Left lung (tissue), 10 donors: Measurements from ENCODE around the gene KIF26A. TPM values are rescaled to one million over a fixed set of nuclear protein-coding genes. Genes with fewer than 3 reads are reported as not detected.

Experiments used
- ATAC-seq: fragments of 200-7000 bp; cut with Tn5 transposase; one replicate; pipeline ENCODE4 v1.9.1; 2020; ENCODE audit warnings: moderate library complexity
- DNase-seq, 4 donors: peaks; one replicate each; pipeline ENCODE4 v3.0.0-alpha.2; 2013 to 2020
- H3K27ac ChIP-seq, 2 donors: fragments of 200-600 bp; sonication (generic) in 1 of 2; one replicate each; pipeline versions ENCODE4 v1.5.0 to v1.8.0; 2020 to 2021
- H3K27me3 ChIP-seq, 2 donors: fragments of 200-600 bp; sonication (generic) in 1 of 2; one replicate each; pipeline versions ENCODE4 v1.5.0 to v1.8.0; 2020 to 2021
- H3K36me3 ChIP-seq, 2 donors: fragments of 200-600 bp; sonication (generic) in 1 of 2; one replicate each; pipeline versions ENCODE4 v1.5.0 to v1.8.0; 2020 to 2021
- H3K4me1 ChIP-seq, 2 donors: fragments of 200-600 bp; one replicate each; pipeline ENCODE4 v1.8.0; 2021
- H3K4me3 ChIP-seq, 2 donors: fragments of 200-600 bp; sonication (generic) in 1 of 2; one replicate each; pipeline versions ENCODE4 v1.5.0 to v1.8.0; 2020 to 2021; ENCODE audit warnings: mild to moderate bottlenecking in 1 of 2
- H3K9me3 ChIP-seq, 2 donors: fragments of 200-600 bp; sonication (generic) in 1 of 2; one replicate each; pipeline versions ENCODE4 v1.5.0 to v1.8.0; 2020 to 2021
- intact Hi-C, 2 donors: fragments of 100-400 bp; cut with DNase I; formaldehyde crosslinking; loops; one replicate each; pipeline versions ENCODE4 v1.11.2 to v1.14.2; 2022
- polyA plus RNA-seq, 6 donors: library from polyadenylated mRNA; unstranded; fragments of 120-200 nt; gene quantifications; one replicate each; pipeline ENCODE4 v1.2.1, GENCODE V29; 2013; ENCODE audit not compliant: insufficient read length in 6 of 6
- total RNA-seq, 2 donors: library from RNA; stranded (reverse); fragmentation: NEBNext Ultra II Directional; extraction: Animal tissue kit (Norgen Biotek cat#: 25700); gene quantifications; one replicate each; pipeline ENCODE4 v1.2.1, GENCODE V29; 2021
- TF ChIP-seq, protein P1 (sequence below), 2 donors: fragments of 200-600 bp; sonication (generic) in 1 of 2; IDR thresholded peaks; one replicate each; pipeline versions ENCODE4 v1.5.0 to v1.8.0; 2021; ENCODE audit warnings: antibody characterized with exemption in 2 of 2
- donor health status: DM: no; HTN: yes; CAD: no.
- donor health status: DM: no; HTN: no; CAD: no.

The KIF26A gene
- total and polyA plus RNA-seq, 8 donors: 4.5 to 25.5 (median 14.4) TPM

DNA sequence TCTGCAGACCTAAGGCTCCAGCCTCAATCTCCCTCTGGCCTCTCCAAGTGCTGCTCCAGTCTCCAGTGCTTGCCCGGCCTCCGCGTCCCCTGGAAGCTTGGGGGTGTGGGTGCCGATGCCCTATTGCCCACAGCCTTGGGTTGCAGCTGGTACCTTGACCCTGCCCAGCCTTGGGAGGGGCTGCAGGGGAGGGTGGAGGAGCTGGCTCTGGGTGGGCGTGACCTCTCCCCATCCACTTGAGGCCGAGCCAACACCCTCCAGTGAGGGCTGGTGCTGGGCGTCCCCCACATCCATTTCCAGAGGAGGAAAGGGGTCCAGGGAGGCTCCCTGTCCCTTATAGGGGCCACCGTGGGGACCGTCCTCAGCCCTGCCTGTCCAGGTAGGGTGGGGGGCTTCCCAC is 24.1 kb downstream of the KIF26A start:
- TF ChIP-seq, protein P1, sequence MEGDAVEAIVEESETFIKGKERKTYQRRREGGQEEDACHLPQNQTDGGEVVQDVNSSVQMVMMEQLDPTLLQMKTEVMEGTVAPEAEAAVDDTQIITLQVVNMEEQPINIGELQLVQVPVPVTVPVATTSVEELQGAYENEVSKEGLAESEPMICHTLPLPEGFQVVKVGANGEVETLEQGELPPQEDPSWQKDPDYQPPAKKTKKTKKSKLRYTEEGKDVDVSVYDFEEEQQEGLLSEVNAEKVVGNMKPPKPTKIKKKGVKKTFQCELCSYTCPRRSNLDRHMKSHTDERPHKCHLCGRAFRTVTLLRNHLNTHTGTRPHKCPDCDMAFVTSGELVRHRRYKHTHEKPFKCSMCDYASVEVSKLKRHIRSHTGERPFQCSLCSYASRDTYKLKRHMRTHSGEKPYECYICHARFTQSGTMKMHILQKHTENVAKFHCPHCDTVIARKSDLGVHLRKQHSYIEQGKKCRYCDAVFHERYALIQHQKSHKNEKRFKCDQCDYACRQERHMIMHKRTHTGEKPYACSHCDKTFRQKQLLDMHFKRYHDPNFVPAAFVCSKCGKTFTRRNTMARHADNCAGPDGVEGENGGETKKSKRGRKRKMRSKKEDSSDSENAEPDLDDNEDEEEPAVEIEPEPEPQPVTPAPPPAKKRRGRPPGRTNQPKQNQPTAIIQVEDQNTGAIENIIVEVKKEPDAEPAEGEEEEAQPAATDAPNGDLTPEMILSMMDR (IDR thresholded peaks at IDR 0.05): no peak
- ATAC-seq: no peak
- no peaks in the 10 kb centered on the region for H3K4me1 ChIP-seq
- no peak overlapping the region for H3K4me3 ChIP-seq
- no peaks in the 10 kb centered on the region for H3K36me3 ChIP-seq
- no peak overlapping the region for H3K27ac ChIP-seq
- DNase-seq: no peak
- no peaks in the 10 kb centered on the region for H3K9me3 ChIP-seq
- H3K27me3 ChIP-seq: no peaks in the 10 kb centered on the region
- intact Hi-C loops: no loop called here

DNA sequence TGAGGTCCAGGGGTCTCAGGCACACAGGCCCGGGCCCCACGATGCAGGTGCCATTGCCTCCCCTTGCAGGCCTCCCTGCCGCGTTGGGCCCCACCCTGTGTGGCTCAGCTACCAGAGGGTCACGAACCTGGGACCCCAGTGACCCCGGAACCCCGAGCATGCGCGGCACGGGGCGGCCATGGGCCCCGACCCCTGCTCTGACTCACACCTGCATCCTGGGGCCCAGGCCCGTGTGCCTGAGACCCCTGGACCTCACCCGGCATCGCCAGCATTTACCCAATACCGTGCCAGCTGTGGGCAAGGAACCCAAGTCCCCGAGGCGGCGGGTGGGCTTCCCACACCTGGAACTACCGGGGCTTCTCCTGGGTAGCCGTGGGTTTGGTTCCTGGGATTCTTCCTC is 25.2 kb downstream of the KIF26A start:
- ATAC-seq (no peak), DNase-seq (no peak)
- Histone ChIP-seq H3K27ac (no peak overlapping the region), H3K4me3 (no peak overlapping the region), H3K27me3 (no peaks in the 10 kb centered on the region), H3K4me1 (no peaks in the 10 kb centered on the region), H3K36me3 (no peaks in the 10 kb centered on the region), H3K9me3 (no peaks in the 10 kb centered on the region)
- intact Hi-C loops: no loop called here
- TF ChIP-seq, protein P1 (IDR thresholded peaks at IDR 0.05): no peak

DNA sequence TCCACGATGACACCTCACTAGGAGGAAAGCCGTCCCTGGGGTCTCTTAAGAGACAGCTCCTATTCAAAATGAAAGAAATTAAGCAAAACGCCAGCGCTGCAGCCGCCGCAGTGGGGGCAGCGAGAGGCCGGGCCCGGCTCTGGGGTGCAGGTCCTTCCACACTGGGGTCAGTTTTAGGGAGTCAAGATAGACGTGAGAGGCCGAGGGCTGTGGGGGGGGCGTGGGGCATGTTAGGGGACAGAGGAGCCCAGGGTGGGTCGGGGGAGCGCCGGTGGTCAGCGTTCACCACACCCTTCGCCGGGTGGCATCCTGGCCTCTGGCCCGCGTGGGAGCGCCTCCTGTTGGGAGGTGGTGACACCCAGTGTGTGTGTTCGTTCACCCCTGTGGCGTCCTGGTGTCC is 25.7 kb downstream of the KIF26A start:
- Histone ChIP-seq H3K27ac (no peak overlapping the region), H3K4me3 (no peak overlapping the region), H3K27me3 (no peaks in the 10 kb centered on the region), H3K9me3 (no peaks in the 10 kb centered on the region), H3K4me1 (no peaks in the 10 kb centered on the region), H3K36me3 (no peaks in the 10 kb centered on the region)
- ATAC-seq (no peak), DNase-seq (no peak)
- intact Hi-C loops: no loop called here
- TF ChIP-seq, protein P1 (IDR thresholded peaks at IDR 0.05): no peak

DNA sequence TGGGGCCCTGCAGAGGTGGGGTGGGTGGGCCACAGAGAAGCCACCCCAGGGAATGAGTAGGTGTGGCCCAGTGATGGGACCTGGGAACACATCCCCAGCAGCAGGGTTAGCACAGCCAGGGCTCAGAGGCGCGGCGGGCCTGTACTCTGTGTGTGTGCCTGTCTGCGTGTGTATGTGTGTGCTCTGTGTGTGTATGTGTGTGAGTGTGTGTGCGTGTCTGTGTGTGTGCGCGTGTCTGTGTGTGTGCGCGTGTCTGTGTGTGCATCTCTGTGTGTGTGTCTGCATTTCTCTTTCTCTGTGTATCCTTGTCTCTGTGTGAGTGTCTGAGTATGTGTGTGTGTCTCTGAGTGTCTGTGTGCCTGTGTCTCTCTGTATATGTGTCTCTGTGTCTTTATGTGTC is 26.1 kb downstream of the KIF26A start:
- TF ChIP-seq, protein P1 (IDR thresholded peaks at IDR 0.05): no peak
- no peak overlapping the region for H3K4me3 ChIP-seq
- no peaks in the 10 kb centered on the region for H3K36me3 ChIP-seq
- no peaks in the 10 kb centered on the region for H3K4me1 ChIP-seq
- DNase-seq: no peak
- H3K9me3 ChIP-seq: no peaks in the 10 kb centered on the region
- intact Hi-C loops: no loop called here
- ATAC-seq: no peak
- no peaks in the 10 kb centered on the region for H3K27me3 ChIP-seq
- H3K27ac ChIP-seq: no peak overlapping the region

GRCh38 chr14:104166698-104167097 is 28.3 kb downstream of the KIF26A start:
- no peak overlapping the region for H3K27ac ChIP-seq

More at GRCh38 chr14:104166698-104167097, 28.3 kb downstream of the KIF26A start:
- ATAC-seq (no peak), DNase-seq (no peak)
- TF ChIP-seq, protein P1 (IDR thresholded peaks at IDR 0.05): no peak
- no peaks in the 10 kb centered on the region for H3K27me3 ChIP-seq
- no peak overlapping the region for H3K4me3 ChIP-seq
- no peaks in the 10 kb centered on the region for H3K36me3 ChIP-seq
- H3K4me1 ChIP-seq: no peaks in the 10 kb centered on the region
- intact Hi-C loops: no loop called here
- H3K9me3 ChIP-seq: no peaks in the 10 kb centered on the region
